Stimulated activated CD4-positive, alpha-beta T cell treated with anti-CD3 and anti-CD28 coated beads, Interleukin-4, amount 100 ng/mL, for 4 hours (primary cell): ENCODE results near the gene SBNO2.

Experiments
- DNase-seq, 2 experiments: peaks; one replicate each; pipeline ENCODE4 v3.0.0-alpha.2; 2020

Gene SBNO2

GRCh38 chr19:1168572-1169410, 5.3 kb downstream of the SBNO2 start:
- DNase-seq = no peak

DNA sequence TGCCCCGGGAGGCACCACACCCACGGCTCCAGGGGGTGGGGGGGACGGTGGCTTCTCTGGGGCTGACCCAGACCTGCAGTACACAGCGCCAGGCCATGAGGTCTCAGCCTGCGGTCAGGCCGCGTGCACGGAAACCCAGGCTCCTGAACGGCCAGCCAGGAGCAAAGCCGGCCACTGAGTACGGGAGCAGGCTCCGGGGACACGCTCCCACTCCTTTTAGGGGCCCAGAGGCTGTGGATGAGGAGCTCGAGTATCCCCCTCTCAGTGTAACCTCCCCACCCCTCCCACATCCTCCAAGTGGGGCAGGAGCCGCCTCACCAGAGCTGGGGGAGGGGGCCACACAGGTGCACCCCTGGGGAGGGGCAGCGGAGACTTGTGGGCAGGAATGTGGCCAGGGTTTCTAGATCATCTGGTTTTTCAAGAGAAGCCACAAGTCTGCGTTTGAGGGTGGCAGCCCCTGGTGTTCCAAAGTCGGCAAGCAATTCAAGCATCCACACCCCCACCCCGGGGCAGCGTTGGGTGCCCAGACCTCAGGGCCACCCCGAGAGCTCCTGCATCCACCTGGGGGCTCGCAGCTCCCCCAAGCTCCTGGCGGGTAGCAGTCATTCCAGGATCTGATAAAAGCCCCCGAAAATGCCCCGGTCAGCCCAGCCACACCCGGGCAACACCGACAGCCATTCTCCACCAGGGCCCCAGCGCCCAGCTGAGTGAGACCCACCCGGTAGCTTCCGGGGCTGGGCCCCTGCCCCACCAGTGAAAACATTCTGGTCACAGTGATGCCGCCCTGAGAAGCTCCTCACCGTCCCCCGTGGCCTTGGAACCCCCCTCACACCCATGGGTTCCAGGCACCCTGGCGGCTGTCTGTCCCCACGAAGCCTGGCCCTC, 6.1 kb downstream of the SBNO2 start:
- DNase-seq = no peak

GRCh38 chr19:1166872-1167573, 7.0 kb downstream of the SBNO2 start:
- no peak for DNase-seq

GRCh38 chr19:1164684-1165531, 9.2 kb downstream of the SBNO2 start:
- DNase-seq = no peak

DNA sequence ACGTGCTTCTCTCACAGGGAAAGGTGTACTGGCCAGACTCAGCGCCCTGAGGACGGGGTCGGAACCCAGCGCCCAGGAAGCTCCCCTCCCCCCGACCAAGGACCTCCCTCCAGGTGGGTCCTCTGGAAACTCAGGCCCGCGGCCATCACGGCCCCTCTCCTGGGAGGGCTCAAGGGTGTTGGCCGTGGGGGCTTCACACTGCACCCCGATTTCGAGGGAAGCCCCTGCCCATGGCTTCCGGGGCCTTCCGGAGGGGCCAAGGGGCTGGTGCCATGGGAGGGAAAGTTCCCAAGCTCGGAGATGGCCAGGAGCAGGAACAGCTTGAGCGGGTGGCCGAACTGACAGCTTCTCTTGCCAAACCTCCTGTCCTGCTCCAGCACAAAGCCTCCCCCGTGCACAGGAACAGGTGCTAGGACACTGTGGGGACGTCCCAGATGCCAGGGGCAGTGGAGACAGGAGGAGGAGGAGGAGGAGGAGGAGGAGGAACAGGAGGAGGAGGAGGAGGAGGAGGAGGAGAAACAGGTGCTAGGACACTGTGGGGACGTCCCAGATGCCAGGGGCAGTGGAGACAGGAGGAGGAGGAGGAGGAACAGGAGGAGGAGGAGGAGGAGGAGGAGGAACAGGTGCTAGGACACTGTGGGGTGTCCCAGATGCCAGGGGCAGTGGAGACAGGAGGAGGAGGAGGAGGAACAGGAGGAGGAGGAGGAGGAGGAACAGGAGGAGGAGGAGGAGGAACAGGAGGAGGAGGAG, 10.0 kb downstream of the SBNO2 start:
- DNase-seq = no peak

DNA sequence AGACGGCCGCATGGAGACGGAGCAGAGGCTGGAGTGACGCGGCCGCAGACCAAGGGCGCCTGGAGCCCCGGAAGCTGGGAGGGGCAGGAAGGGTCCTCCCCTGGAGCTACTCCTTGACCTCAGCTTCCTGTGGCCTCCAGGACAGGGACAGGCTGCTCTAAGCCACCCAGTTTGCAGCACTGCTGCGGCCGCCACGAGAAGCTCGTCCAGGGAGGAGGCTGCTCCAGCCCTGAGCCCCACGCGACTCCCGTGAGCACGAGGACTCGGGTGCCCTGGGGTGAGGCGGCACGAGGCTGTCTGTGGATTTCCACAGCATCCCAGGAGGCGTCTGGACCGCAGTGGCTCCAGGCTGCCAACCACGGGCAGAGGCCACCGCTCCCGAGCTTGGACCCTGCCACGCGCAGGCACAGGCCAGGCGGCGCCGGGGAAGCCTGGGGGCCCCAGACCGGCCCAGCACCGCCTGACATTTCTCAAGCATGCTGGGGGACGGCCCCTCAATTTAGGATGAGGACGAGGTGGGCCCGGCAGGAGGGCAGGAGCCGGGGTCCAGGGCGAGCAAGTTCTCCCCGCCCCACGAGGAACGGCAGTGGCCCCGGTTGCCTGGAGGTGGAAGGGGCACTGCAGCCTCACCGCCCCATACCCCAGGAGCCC, 10.7 kb downstream of the SBNO2 start:
- DNase-seq = no peak

GRCh38 chr19:1162404-1163282, 11.4 kb downstream of the SBNO2 start:
- no peak for DNase-seq

DNA sequence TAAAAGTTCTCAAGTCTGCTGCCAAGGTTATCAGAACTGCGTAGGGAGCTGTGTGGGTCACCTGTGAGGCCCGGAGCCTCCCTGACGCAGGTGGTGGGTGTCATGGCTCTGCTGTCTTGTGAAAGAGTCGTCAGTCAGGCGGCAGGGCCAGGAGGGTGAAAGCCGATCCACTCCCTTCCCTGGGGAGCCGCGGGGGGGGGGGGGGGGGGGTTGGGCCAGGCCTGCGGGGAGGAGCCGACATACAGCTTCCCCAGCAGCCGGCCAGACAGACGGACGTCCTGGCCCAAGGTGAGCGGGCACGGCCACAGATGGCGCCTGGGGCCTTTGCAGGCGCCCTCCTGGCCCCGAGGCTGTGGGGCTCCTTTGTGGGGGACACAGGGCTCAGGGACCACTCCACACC, 12.4 kb downstream of the SBNO2 start:
- DNase-seq = no peak

DNA sequence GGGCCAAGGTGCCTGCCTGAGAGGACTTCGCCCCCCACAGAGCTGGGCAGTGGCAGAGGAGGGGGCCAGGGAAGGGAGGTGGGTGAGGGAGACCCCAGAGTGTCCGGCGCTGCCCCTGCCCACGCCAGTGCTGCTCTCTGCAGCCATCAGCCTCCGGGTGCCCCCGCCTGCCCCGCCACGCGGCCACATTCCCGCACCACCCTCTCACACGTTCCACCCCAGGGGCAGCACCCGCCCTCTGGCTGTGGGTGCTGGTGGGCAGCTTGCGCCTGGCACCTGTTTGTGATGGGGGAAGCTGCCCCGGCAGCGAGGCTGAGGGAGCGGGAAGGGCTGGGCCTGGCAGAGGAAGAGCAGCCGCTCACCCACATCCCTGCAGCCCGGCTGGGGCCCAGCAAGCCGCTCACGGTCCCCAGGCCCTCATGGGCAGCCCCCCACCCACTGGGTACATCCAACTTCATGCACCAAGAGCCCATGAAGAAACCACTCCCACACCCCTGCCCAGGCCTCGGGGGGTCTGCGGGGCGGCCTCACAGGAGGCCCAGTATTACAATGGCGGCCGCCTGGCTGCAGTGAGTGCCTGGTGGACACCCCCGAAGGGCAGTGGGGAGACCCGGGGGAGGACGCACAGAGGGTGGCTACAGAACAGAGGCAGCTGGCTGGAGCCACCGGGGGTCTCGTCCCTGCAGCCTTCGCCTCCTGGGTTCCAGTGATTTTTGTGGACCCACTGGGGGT, 14.0 kb downstream of the SBNO2 start:
- DNase-seq = no peak

DNA sequence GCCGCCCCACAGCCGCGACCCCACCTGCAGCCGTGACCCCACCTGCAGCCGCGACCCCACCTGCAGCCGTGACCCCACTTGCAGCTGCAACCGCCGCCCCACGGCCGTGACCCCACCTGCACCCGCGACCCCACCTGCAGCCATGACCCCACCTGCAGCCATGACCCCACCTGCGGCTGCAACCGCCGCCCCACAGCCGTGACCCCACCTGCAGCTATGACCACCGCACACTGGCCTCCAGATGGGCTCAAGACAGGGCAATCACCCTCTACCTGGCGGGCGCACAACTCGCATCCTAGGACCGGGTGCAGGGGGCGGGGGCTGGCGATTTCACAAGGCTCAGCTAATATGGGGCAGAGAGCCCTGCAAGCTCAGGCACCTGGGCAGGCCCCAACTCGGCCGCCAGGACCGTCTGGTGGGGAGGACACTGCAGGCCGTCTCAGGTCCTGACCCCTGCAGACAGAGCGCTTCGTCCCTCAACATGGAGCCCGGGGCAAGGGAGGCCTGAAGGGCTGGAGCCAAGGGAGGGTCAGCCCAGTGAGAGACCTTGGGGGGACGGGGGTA, 15.1 kb downstream of the SBNO2 start:
- DNase-seq = no peak

- DNase-seq = no peak
Observed at GRCh38 chr19:1157931-1158884, 15.9 kb downstream of the SBNO2 start.

DNA sequence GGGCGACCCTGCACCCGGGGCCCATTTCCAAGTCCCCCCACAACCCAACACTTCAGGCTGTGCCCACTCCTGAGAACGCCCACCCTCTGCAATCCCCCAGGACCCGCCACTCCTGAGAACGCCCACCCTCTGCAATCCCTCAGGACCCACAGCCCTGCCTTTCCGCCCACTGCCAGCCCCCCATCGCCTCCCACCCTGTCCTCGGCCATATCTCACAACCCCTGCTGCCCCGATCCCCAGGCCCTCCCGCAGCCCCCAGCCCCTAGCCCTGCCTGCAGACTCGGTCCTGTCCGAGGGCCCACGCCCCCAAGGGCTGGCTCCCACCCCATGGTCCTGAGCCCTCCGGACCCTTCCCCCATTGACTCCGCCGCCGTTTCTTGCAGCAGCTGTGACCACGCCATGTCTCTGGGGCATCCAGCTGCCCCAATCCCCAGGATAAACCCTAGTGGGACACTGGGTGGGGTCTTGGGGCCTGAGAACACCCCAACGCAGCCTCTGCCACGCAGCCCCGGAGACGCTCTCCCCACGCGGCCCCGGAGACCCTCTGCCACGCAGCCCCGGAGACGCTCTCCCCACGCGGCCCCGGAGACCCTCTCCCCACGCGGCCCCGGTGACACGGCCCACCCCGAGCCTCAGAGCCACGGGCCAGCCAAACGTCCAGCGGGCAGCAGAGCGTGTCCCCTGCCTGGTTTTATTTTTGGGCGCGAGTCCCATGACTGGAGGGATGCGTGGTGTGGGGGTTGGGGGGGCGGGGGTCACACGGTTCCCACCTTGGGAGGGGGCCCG, 17.0 kb downstream of the SBNO2 start:
- no peak for DNase-seq

- DNase-seq = no peak
Observed at GRCh38 chr19:1156305-1156801, 17.7 kb downstream of the SBNO2 start.

DNA sequence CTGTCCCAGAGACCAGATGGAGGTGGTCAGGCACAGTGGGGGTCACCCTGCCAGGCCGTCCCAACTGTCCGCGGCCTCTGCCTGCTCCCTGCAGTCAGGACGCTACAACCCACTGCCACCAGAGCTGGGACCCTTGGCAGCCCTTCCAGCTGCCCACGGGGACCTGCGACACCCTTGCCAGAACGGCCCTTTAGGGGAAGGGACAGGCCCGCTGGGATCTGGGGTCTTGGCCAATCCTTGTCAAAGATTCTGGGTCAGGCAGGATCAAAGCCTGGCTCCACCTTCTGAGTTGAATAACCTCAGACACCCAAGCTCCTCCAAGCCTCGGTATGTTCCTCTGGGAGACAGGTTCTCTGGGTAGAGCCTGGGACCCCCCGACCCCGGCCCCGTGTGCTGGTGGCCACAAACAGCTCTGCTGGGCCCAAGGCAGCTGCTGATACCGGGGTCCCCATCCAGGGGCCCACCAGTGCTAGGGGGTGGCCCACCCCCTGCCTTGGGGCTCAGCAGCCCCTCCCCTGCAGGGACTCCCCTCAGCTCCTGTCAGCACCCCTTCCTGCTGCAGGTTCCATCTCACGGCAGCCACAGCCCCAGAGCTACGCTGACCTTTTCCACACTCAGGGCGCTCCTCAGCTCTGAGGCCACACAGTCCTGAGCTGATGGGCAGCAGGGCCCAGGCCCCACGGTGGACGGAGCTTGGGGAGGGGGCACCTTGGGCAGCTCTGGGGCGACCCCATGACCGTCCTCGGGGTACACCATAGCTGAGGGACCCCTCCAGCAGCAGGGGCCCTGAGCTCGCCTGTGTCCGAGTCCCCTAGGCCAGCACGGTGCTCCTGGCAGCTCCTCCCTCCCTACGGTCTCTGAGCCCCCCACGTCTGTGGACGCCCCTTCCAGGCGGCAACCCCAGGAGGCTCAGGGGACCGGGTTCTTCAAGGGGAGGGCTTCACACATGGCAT, 18.4 kb downstream of the SBNO2 start:
- no peak for DNase-seq

- DNase-seq = no peak
Observed at GRCh38 chr19:1154731-1155351, 19.2 kb downstream of the SBNO2 start.
